GM06990 (cell line): Measurements from ENCODE around the gene ACOT13.
"Not testable (repeated sequence)": the region's sequence is repeated elsewhere in the genome, so short reads cannot be mapped to it uniquely, and the experiment has no call there.

ENCODE experiments used
- DNase-seq: peaks from one replicate; pipeline ENCODE4 v3.0.0-alpha.2; 2011; ENCODE audit not compliant: insufficient read length; ENCODE audit errors: extremely low read depth
- H3K27me3 ChIP-seq: replicated peaks from 2 replicates; pipeline ENCODE4 v1.6.0; 2011; ENCODE audit warnings: low read length; ENCODE audit not compliant: control insufficient read depth, insufficient read depth
- H3K36me3 ChIP-seq: 2 replicates; pipeline ENCODE4 v1.5.1; 2011; ENCODE audit warnings: low read length; ENCODE audit not compliant: control insufficient read depth, insufficient read depth
- H3K4me3 ChIP-seq: replicated peaks from 2 replicates; pipeline ENCODE4 v1.5.1; 2011; ENCODE audit warnings: low read depth, mild to moderate bottlenecking, control low read depth, low read length
- CTCF ChIP-seq: IDR thresholded peaks from 2 replicates; pipeline ENCODE4 v1.5.1; 2011; ENCODE audit warnings: low read length, control low read depth, mild to moderate bottlenecking, inconsistent platforms; ENCODE audit not compliant: insufficient read depth, poor library complexity, severe bottlenecking

ACOT13 gene

GRCh38 chr6:24734166-24734565 lies 67.3 kb downstream of the ACOT13 start:
- no peak for TF ChIP-seq CTCF
- H3K36me3 ChIP-seq, result no peaks in the 10 kb centered on the region
- no peaks in the 10 kb centered on the region for H3K27me3 ChIP-seq
- no peak overlapping the region for H3K4me3 ChIP-seq
- no peak for DNase-seq

- not testable (repeated sequence) for DNase-seq, H3K4me3 ChIP-seq, H3K36me3 ChIP-seq, H3K27me3 ChIP-seq
Measured at GRCh38 chr6:24734710-24735109, 67.8 kb downstream of the ACOT13 start.

GRCh38 chr6:24738741-24739140 lies 71.9 kb downstream of the ACOT13 start:
- H3K27me3 ChIP-seq, result no peaks in the 10 kb centered on the region
- no peak for TF ChIP-seq CTCF
- no peaks in the 10 kb centered on the region for H3K36me3 ChIP-seq
- no peak overlapping the region for H3K4me3 ChIP-seq
- no peak for DNase-seq

GRCh38 chr6:24740861-24741260 lies 74.0 kb downstream of the ACOT13 start:
- H3K27me3 ChIP-seq, result no peaks in the 10 kb centered on the region

GRCh38 chr6:24742216-24742738 lies 75.4 kb downstream of the ACOT13 start:
- no peak for TF ChIP-seq CTCF
- Histone ChIP-seq H3K27me3 (no peaks in the 10 kb centered on the region), H3K36me3 (no peaks in the 10 kb centered on the region), H3K4me3 (no peak overlapping the region)
- no peak for DNase-seq

More at GRCh38 chr6:24740861-24741260, 74.0 kb downstream of the ACOT13 start:
- Histone ChIP-seq H3K4me3 (no peak overlapping the region), H3K36me3 (no peaks in the 10 kb centered on the region)
- no peak for DNase-seq
- TF ChIP-seq CTCF, result no peak

GRCh38 chr6:24743265-24743943 lies 76.5 kb downstream of the ACOT13 start:
- no peaks in the 10 kb centered on the region for H3K36me3 ChIP-seq
- H3K27me3 ChIP-seq, result no peaks in the 10 kb centered on the region
- no peak overlapping the region for H3K4me3 ChIP-seq
- TF ChIP-seq CTCF, result no peak
- peak; percentile 70 for DNase-seq
